8988T (cell line): ENCODE data around the gene SIKE1.
"Not testable (repeated sequence)": the region's sequence is repeated elsewhere in the genome, so short reads cannot be mapped to it uniquely, and the experiment has no call there.

ENCODE experiments used
- DNase-seq: peaks from one replicate; pipeline ENCODE4 v3.0.0; 2011

Gene SIKE1

GRCh38 chr1:114755006-114755931 lies 25.2 kb downstream of the SIKE1 start:
- DNase-seq, result no peak

- DNase-seq, result not testable (repeated sequence)
These were observed 26.8 kb downstream of the SIKE1 start for GRCh38 chr1:114753702-114754101.

- no peak for DNase-seq
These were observed 27.3 kb downstream of the SIKE1 start for GRCh38 chr1:114753143-114753542.

- no peak for DNase-seq
These were observed 29.7 kb downstream of the SIKE1 start for GRCh38 chr1:114750780-114751179.

GRCh38 chr1:114749835-114750234 lies 30.6 kb downstream of the SIKE1 start:
- no peak for DNase-seq

- DNase-seq, result no peak
These were observed 33.9 kb downstream of the SIKE1 start for GRCh38 chr1:114746450-114747121.

- no peak for DNase-seq
These were observed 35.2 kb downstream of the SIKE1 start for GRCh38 chr1:114745291-114745690.

GRCh38 chr1:114741963-114742746 lies 38.3 kb downstream of the SIKE1 start:
- no peak for DNase-seq

GRCh38 chr1:114740331-114740730 lies 40.2 kb downstream of the SIKE1 start:
- DNase-seq, result no peak

GRCh38 chr1:114737314-114737849 lies 43.1 kb downstream of the SIKE1 start:
- DNase-seq, result no peak

GRCh38 chr1:114735479-114735878 lies 45.0 kb downstream of the SIKE1 start:
- DNase-seq, result no peak

GRCh38 chr1:114729782-114730181 lies 50.7 kb downstream of the SIKE1 start:
- DNase-seq, result no peak

- DNase-seq, result no peak
These were observed 51.9 kb downstream of the SIKE1 start for GRCh38 chr1:114728553-114728952.

GRCh38 chr1:114725230-114725629 lies 55.3 kb downstream of the SIKE1 start:
- no peak for DNase-seq

- DNase-seq, result no peak
These were observed 56.6 kb downstream of the SIKE1 start for GRCh38 chr1:114723915-114724314.

- no peak for DNase-seq
These were observed 57.0 kb downstream of the SIKE1 start for GRCh38 chr1:114723457-114723856.

- no peak for DNase-seq
These were observed 60.0 kb downstream of the SIKE1 start for GRCh38 chr1:114720492-114720891.
